Loucy (cell line): ENCODE measurements around the gene HSD17B12.
"Not testable (repeated sequence)": the region's sequence is repeated elsewhere in the genome, so short reads cannot be mapped to it uniquely, and the experiment has no call there.

Experiments
- H2AFZ ChIP-seq: fragments of 200-600 bp; sonication (generic); 2 replicates; pipeline ENCODE4 v1.6.0; 2016; ENCODE audit warnings: antibody characterized with exemption, mild to moderate bottlenecking, low read length, moderate library complexity
- H3F3A ChIP-seq: fragments of 200-600 bp; 2 replicates; pipeline ENCODE4 v1.6.0; 2016; ENCODE audit warnings: antibody characterized with exemption, low read depth, mild to moderate bottlenecking
- H3K27me3 ChIP-seq: fragments of 200-600 bp; sonication (generic); 2 replicates; pipeline ENCODE4 v1.6.1; 2014; ENCODE audit warnings: low read length, mild to moderate bottlenecking; ENCODE audit not compliant: insufficient read depth, poor library complexity, severe bottlenecking
- H3K36me3 ChIP-seq: fragments of 200-600 bp; sonication (generic); 2 replicates; pipeline ENCODE4 v1.6.1; 2016; ENCODE audit warnings: low read length; ENCODE audit not compliant: insufficient read depth
- H3K4me1 ChIP-seq: fragments of 200-600 bp; sonication (generic); 2 replicates; pipeline ENCODE4 v1.5.1; 2014; ENCODE audit warnings: low read length, mild to moderate bottlenecking; ENCODE audit not compliant: insufficient read depth, poor library complexity, severe bottlenecking
- H3K4me2 ChIP-seq: fragments of 200-600 bp; sonication (generic); 2 replicates; pipeline ENCODE4 v1.6.0; 2014; ENCODE audit warnings: antibody characterized with exemption, low read length, low read depth, mild to moderate bottlenecking; ENCODE audit not compliant: poor library complexity, severe bottlenecking
- H3K4me3 ChIP-seq: fragments of 200-600 bp; sonication (generic); 2 replicates; pipeline ENCODE4 v1.5.1; 2014; ENCODE audit warnings: low read length, mild to moderate bottlenecking, mixed read lengths; ENCODE audit not compliant: poor library complexity, severe bottlenecking
- H3K79me2 ChIP-seq: fragments of 200-600 bp; sonication (generic); 2 replicates; pipeline ENCODE4 v1.6.1; 2014; ENCODE audit warnings: low read length; ENCODE audit not compliant: insufficient read depth
- H3K9ac ChIP-seq: fragments of 200-600 bp; sonication (generic); 2 replicates; pipeline ENCODE4 v1.6.0; 2014; ENCODE audit warnings: mild to moderate bottlenecking, low read depth, low read length, moderate library complexity; ENCODE audit not compliant: poor library complexity, severe bottlenecking
- H3K9me2 ChIP-seq: fragments of 200-600 bp; sonication (generic); replicated peaks from 2 replicates; pipeline ENCODE4 v1.6.1; 2016; ENCODE audit warnings: low read depth, low read length, mixed read lengths
- H3K9me3 ChIP-seq: fragments of 200-600 bp; sonication (generic); 2 replicates; pipeline ENCODE4 v1.6.1; 2014; ENCODE audit warnings: mild to moderate bottlenecking, antibody characterized with exemption, low read length, low read depth; ENCODE audit not compliant: insufficient read depth
- H4K20me1 ChIP-seq: fragments of 200-600 bp; sonication (generic); 2 replicates; pipeline ENCODE4 v1.6.0; 2014; ENCODE audit warnings: antibody characterized with exemption, low read length, mild to moderate bottlenecking; ENCODE audit not compliant: insufficient read depth, poor library complexity, severe bottlenecking
- EZH2phosphoT487 ChIP-seq: fragments of 200-600 bp; IDR thresholded peaks from 2 replicates; pipeline ENCODE4 v1.6.1; 2018; ENCODE audit warnings: antibody characterized with exemption, mild to moderate bottlenecking, moderate library complexity, borderline replicate concordance
- TF ChIP-seq, protein P1 (sequence below): fragments of 200-600 bp; sonication (generic); conservative IDR thresholded peaks from 2 replicates; pipeline ENCODE4 v1.5.1; 2014; ENCODE audit warnings: mild to moderate bottlenecking, antibody characterized with exemption, low read length

Gene HSD17B12

DNA sequence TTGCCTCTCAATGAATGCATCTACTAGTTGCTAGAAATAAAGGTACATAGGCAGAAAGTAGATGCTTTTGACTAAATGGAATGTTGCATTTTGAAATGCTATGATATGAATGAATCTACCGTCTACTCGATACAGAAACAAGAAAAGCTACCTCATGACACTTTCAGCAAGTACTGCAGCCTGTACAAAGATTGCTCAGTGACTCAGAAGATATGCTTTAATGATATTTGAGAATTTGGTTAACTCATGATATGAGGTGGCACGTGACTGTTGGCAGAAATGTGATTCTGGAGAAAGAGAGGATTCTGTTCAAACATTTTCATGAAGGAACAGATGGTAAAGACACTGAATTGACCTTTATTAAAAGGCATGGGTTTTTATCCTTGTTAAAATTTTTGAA, 76.0 kb downstream of the HSD17B12 start:
- H3K4me3 ChIP-seq: no peak overlapping the region

DNA sequence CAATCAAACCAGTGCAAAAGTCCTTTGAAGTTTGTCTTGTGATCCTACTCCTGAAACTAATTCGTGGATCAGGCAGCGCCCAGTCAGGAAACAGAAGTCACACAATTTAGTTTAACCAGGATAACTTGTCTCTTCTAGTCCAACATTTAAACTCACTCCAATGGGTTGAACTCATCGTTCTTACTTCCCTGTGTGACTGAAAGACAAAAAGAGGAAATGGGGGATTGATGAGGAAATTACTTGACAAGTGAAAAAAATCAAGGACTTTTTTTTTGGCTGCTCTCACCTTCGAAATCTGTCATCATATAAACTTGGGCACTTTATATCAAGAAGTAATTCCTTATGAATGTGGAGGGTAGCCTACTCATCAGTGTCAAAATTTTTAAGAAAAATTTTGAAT, 78.4 kb downstream of the HSD17B12 start:
- Histone ChIP-seq H2AFZ (no peak overlapping the region), H3K9me2 (no peaks in the 10 kb centered on the region), H3K4me2 (no peak overlapping the region), H3K9me3 (no peaks in the 10 kb centered on the region), H3K4me3 (no peak overlapping the region), H4K20me1 (no peaks in the 10 kb centered on the region), H3K36me3 (peaks cover 11% of the 10 kb centered on the region; the same call in 1 of the 2 replicates), H3K79me2 (no peaks in the 10 kb centered on the region), H3K27me3 (no peaks in the 10 kb centered on the region), H3F3A (no peaks in the 10 kb centered on the region), H3K4me1 (no peaks in the 10 kb centered on the region), H3K9ac (no peak overlapping the region)
- TF ChIP-seq EZH2phosphoT487: no peak
- TF ChIP-seq, protein P1, sequence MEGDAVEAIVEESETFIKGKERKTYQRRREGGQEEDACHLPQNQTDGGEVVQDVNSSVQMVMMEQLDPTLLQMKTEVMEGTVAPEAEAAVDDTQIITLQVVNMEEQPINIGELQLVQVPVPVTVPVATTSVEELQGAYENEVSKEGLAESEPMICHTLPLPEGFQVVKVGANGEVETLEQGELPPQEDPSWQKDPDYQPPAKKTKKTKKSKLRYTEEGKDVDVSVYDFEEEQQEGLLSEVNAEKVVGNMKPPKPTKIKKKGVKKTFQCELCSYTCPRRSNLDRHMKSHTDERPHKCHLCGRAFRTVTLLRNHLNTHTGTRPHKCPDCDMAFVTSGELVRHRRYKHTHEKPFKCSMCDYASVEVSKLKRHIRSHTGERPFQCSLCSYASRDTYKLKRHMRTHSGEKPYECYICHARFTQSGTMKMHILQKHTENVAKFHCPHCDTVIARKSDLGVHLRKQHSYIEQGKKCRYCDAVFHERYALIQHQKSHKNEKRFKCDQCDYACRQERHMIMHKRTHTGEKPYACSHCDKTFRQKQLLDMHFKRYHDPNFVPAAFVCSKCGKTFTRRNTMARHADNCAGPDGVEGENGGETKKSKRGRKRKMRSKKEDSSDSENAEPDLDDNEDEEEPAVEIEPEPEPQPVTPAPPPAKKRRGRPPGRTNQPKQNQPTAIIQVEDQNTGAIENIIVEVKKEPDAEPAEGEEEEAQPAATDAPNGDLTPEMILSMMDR: no peak

More for the DNA sequence above, 76.0 kb downstream of the HSD17B12 start:
- H3K4me2 ChIP-seq: no peak overlapping the region
- no peaks in the 10 kb centered on the region for H3K79me2 ChIP-seq
- H4K20me1 ChIP-seq: no peaks in the 10 kb centered on the region
- H3K27me3 ChIP-seq: no peaks in the 10 kb centered on the region
- no peak overlapping the region for H2AFZ ChIP-seq
- H3K9ac ChIP-seq: no peak overlapping the region
- no peaks in the 10 kb centered on the region for H3F3A ChIP-seq
- H3K9me3 ChIP-seq: no peaks in the 10 kb centered on the region
- no peak for TF ChIP-seq EZH2phosphoT487
- H3K36me3 ChIP-seq: peaks cover 11% of the 10 kb centered on the region; the same call in 1 of the 2 replicates
- no peaks in the 10 kb centered on the region for H3K9me2 ChIP-seq
- no peaks in the 10 kb centered on the region for H3K4me1 ChIP-seq

DNA sequence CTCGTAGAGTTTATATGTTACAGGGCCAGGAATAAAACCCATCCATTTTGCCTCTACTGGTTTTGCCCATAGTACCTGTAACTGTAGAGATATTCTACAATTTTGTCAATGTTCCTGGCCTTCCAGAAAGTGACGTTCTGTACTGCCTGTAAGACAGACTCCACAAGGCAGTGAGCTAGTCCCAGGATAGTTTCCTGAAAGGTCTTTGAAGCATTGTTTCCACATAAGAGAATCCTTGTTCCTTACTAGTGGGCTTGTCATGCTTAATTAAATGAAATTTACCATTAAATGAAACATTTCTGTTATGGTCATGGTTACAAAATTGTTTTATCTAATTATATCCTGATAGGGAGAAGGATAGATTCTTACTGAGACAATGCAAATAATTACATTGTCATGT, 80.4 kb downstream of the HSD17B12 start:
- TF ChIP-seq, protein P1: no peak
- TF ChIP-seq EZH2phosphoT487: no peak
- Histone ChIP-seq H3K36me3 (no peaks in the 10 kb centered on the region), H3K9me2 (no peaks in the 10 kb centered on the region), H3K27me3 (no peaks in the 10 kb centered on the region), H3K4me1 (no peaks in the 10 kb centered on the region), H4K20me1 (no peaks in the 10 kb centered on the region), H3K4me2 (no peak overlapping the region), H2AFZ (no peak overlapping the region), H3K4me3 (no peak overlapping the region), H3K9me3 (peaks cover 2% of the 10 kb centered on the region), H3K79me2 (no peaks in the 10 kb centered on the region), H3F3A (no peaks in the 10 kb centered on the region), H3K9ac (no peak overlapping the region)

DNA sequence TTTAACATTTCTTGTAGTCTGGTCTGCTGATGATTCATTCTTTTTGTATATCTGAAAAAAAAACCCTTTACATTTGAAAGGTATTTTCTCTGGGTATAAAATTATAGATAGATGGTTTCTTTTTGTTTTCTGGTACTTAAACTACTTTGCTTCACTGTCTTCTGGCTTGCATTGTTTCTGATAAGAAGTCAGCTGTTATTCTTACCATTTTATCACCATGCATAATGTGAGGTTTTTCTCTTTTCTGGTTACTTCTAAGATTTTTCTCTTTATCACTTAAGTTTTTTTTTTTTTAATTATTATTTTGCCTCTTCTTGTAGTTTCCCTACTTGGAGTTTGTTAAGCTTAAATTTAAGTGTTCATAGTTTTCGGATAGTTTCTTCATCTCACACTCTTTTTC, 84.7 kb downstream of the HSD17B12 start:
- Histone ChIP-seq H3K79me2 (no peaks in the 10 kb centered on the region), H3K4me1 (no peaks in the 10 kb centered on the region), H4K20me1 (no peaks in the 10 kb centered on the region), H3K4me2 (no peak overlapping the region), H2AFZ (no peak overlapping the region), H3K27me3 (no peaks in the 10 kb centered on the region), H3K36me3 (no peaks in the 10 kb centered on the region), H3K9ac (no peak overlapping the region), H3K9me3 (peaks cover 2% of the 10 kb centered on the region), H3F3A (no peaks in the 10 kb centered on the region), H3K4me3 (no peak overlapping the region), H3K9me2 (no peaks in the 10 kb centered on the region)
- TF ChIP-seq, protein P1: no peak
- no peak for TF ChIP-seq EZH2phosphoT487

DNA sequence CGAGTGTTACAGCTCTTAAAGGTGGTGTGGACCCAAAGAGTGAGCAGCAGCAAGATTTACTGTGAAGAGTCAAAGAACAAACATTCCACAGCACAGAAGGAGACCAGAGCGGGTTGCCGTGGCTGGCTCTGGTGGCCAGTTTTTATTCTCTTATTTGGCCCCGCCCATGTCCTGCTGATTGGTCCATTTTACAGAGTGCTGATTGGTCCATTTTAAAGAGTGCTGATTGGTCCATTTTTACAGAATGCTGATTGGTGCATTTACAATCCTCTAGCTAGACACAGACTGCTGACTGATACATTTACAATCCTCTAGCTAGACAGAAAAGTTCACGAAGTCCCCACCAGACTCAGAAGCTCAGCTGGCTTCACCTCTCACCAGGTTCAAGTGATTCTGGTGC, 88.1 kb downstream of the HSD17B12 start:
- not testable (repeated sequence) for H3K9me2 ChIP-seq, H3K9ac ChIP-seq, H3K4me1 ChIP-seq, H2AFZ ChIP-seq, H4K20me1 ChIP-seq, H3F3A ChIP-seq, H3K9me3 ChIP-seq, H3K36me3 ChIP-seq, H3K27me3 ChIP-seq, H3K79me2 ChIP-seq, H3K4me3 ChIP-seq, H3K4me2 ChIP-seq
